Measurements from ENCODE around the gene MINDY1. TPM values are rescaled to one million over a fixed set of nuclear protein-coding genes. Genes with fewer than 3 reads are reported as not detected.

MINDY1 gene, protein sequence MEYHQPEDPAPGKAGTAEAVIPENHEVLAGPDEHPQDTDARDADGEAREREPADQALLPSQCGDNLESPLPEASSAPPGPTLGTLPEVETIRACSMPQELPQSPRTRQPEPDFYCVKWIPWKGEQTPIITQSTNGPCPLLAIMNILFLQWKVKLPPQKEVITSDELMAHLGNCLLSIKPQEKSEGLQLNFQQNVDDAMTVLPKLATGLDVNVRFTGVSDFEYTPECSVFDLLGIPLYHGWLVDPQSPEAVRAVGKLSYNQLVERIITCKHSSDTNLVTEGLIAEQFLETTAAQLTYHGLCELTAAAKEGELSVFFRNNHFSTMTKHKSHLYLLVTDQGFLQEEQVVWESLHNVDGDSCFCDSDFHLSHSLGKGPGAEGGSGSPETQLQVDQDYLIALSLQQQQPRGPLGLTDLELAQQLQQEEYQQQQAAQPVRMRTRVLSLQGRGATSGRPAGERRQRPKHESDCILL
- 10.9 and 16.4 TPM in 2 replicates for total RNA-seq (ENCODE audit: low replicate concordance)

DNA sequence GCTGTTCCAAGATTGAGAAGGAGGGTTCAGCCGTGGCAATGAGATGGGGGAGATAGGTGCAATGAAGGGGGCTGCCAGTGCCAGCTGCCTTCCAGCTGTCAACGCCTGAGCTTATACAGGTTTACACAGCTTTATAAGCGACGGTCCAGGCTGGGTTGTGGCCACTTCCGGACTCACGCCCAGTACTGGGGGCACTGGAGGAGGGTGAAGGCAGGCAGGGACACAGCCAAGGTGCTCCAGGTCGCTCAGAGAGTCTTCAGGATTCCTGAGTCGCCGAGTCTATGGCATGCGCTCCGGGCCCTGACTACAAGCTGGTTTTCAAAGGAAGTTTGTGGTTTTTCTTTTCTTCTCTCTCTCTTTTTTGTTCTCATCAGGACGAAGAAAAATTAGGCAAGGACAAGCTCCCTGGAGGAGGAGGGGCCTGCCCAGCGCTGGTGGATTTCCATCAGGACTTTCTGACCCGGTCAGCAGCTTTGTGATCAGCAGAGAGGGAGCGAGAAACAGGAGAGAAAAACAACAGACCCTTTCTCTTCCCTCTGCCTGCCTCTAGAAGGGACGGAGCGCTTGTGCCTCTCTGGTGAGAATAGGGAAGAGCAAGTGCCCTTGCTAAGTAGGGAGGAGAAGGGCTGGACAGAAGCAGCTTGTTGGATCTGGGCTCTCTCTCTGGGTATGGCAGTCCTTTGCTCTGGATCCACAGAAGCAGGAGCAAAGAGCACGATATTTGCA is at the start of gene MINDY1:
Gene MINDY1, minus strand, starts transcription at position 576 of the 726 bp plus-strand sequence. CDS start 4,285 bp downstream, outside the sequence.
- peak within 1 kb of the TSS; percentile 82 for H3K4me3 ChIP-seq (ENCODE audit: low read depth, low read length)
- TF ChIP-seq, protein P1, sequence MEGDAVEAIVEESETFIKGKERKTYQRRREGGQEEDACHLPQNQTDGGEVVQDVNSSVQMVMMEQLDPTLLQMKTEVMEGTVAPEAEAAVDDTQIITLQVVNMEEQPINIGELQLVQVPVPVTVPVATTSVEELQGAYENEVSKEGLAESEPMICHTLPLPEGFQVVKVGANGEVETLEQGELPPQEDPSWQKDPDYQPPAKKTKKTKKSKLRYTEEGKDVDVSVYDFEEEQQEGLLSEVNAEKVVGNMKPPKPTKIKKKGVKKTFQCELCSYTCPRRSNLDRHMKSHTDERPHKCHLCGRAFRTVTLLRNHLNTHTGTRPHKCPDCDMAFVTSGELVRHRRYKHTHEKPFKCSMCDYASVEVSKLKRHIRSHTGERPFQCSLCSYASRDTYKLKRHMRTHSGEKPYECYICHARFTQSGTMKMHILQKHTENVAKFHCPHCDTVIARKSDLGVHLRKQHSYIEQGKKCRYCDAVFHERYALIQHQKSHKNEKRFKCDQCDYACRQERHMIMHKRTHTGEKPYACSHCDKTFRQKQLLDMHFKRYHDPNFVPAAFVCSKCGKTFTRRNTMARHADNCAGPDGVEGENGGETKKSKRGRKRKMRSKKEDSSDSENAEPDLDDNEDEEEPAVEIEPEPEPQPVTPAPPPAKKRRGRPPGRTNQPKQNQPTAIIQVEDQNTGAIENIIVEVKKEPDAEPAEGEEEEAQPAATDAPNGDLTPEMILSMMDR (IDR thresholded peaks at IDR 0.05; ENCODE audit: insufficient read depth, low read length), result peak; percentile 80
- peak; percentile 87 for DNase-seq (ENCODE audit: low read depth)

DNA sequence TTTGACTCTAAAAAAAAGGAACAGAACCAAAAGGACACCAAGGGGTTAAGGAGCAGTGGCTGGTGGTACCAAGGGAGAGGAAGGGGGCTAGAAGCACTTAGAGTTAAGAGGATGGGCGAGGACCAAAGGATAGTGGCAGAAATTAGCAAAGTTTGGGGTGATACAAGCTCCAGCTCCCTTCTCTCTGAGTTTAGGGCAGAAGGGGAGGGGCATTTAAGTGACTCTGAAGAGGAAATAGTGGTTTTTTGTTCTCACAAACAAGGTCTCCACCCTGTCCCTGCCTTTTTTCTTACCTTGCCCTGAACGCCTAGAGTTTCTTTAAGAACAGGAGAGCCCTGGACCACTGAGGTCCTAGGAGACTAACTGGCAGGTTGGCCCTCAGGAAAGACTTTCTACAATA is 49.4 kb upstream of the MINDY1 start:
- H3K4me3 ChIP-seq (ENCODE audit: low read depth, low read length), result no peak overlapping the region
- DNase-seq (ENCODE audit: low read depth), result no peak

DNA sequence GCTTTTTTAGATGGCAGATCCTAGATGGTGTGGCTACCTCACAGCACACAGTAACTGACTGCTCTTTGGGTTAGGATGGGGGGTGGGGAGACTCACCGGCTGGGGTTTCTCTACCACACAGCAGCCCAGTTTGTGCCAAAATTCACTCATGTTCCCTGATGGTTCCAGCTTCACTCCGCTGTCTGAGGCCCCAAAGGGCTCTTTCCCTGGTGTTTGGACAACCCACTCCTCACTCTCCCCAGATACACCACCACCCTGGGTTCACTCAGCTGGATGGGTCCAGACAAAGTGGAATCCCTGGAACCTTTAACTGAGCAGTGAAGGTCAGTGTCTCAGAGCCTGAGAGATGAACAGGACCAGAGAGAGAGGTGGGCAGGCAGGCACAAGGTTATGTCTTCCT is 48.9 kb upstream of the MINDY1 start:
- no peak for DNase-seq (ENCODE audit: low read depth)
- no peak overlapping the region for H3K4me3 ChIP-seq (ENCODE audit: low read depth, low read length)
- TF ChIP-seq, protein P1 (IDR thresholded peaks at IDR 0.05; ENCODE audit: insufficient read depth, low read length), result no peak

More for the DNA sequence above, 49.4 kb upstream of the MINDY1 start:
- TF ChIP-seq, protein P1 (IDR thresholded peaks at IDR 0.05; ENCODE audit: insufficient read depth, low read length), result no peak

DNA sequence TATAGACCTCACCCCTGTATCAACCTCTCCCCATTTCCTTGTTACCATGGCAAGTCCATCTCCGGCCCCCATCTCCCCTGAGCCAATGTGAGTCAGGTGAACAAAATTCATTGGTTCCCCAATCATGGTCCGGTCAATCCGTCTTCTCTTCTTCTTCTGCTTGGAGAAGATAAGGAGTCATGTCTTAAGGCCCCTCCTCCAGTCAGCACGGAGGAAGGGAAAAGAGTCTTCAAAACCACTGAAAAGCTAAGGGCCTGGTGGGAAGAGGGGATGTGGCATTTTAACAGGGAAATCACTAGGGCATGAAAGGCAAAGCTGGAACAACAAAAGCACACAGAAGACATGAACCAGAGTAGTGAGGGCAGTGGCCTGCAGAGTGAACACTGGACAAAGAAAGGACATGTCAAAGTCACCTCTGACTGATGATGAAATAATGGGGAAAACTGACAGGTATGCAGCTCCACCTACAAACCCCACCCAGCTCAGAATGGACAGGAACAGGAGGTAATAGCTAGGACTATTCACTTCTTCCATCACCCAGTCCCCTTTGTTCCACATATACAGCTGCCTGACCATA is 48.4 kb upstream of the MINDY1 start:
- no peak for DNase-seq (ENCODE audit: low read depth)
- TF ChIP-seq, protein P1 (IDR thresholded peaks at IDR 0.05; ENCODE audit: insufficient read depth, low read length), result no peak
- no peak overlapping the region for H3K4me3 ChIP-seq (ENCODE audit: low read depth, low read length)

DNA sequence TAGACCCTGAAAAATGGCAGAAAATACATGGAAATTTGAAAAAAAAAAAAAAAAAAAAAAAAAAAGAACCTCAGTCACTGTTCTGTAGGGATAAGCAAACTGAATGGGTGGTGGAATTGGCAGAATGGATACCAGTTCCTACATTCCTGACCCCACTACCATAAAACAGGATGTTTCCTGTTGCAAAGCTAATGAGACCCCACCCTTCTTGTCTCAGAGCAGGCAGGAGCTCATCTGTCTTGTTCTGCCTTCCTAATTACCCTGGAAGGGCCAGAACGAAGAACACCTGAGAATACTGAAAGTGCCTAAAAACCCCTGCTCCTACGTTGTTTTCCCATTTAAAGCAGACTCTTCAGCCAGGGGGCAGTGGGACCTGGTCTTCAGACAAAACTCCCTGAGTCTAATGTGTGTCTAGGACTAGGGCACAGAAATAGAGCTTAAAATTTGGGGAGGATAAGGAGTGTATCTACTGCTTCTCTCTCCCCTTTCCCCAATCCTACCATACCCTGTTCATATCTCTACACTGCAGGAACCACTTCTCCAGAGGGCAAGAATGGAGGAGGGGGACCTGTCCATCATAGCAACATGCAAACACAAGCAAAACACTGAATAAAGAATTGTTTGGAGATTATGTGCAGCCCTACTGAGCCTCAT is 44.8 kb upstream of the MINDY1 start:
- TF ChIP-seq, protein P1 (IDR thresholded peaks at IDR 0.05; ENCODE audit: insufficient read depth, low read length), result no peak
- no peak overlapping the region for H3K4me3 ChIP-seq (ENCODE audit: low read depth, low read length)
- DNase-seq (ENCODE audit: low read depth), result no peak

DNA sequence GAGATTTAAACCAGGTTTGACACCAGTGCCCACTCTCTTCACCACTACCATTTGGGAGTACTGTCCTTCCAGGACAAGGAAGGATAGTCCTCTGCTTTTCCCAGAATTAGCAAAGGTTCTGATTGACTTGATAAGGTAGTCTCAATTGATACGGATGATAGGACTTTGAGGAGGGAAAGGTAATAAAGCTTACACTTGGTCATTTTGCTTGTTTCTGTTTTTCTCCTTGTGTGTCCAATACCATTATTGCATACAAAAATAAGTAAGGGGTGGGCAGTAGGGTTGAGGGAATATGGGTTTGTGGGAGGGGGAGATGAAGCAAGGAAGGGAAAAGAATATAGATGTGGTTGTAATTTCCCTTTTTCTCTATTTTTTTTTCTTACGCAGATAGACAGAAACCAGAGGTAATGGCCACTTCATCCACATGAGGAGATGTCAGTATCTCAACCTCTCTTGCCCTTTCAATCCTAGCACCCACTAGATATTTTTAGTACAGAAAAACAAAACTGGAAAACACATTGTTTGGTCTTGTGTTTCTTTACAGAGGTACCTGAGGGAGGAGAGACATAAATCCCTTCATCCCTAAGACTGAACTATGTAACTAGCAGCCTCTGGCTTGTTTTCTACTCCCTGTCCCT is 43.5 kb upstream of the MINDY1 start:
- no peak overlapping the region for H3K4me3 ChIP-seq (ENCODE audit: low read depth, low read length)
- DNase-seq (ENCODE audit: low read depth), result no peak
- TF ChIP-seq, protein P1 (IDR thresholded peaks at IDR 0.05; ENCODE audit: insufficient read depth, low read length), result no peak

All from fibroblast of the aortic adventitia (primary cell).